Measurements from ENCODE around the gene CD200R1L.
A peak's percentile ranks its signal among the peaks of the same experiment; 100 is the strongest.
"Not testable (repeated sequence)": the region's sequence is repeated elsewhere in the genome, so short reads cannot be mapped to it uniquely, and the experiment has no call there.

The CD200R1L gene

DNA sequence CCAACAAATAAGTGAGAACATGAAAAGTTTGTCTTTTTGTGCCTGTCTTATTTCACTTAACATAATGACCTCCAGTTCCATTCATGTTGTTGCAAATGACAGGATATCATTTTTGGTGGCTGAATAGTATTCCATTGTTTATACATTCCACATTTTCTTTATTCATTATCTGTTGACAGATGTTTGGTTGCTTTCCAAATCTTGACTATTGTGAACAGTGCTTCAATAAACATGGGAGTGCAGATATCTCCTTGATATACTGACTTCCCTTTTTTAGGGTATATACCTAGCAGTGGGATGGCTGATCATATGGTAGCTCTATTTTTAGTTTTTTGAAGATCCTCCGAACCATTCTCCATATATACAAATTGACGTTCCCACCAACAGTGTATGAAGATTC, 19.1 kb upstream of the CD200R1L start:
- Histone ChIP-seq H3K27me3 (no peaks in the 10 kb centered on the region), H3K27ac (no peak overlapping the region), H3K36me3 (no peaks in the 10 kb centered on the region), H4K20me1 (no peaks in the 10 kb centered on the region), H3K4me2 (no peak overlapping the region), H3K9ac (no peak overlapping the region), H3K4me1 (no peaks in the 10 kb centered on the region), H3K4me3 (no peak overlapping the region), H3K9me3 (peaks cover 14% of the 10 kb centered on the region)
- no peak for TF ChIP-seq Cebpa-rat (IDR thresholded peaks at IDR 0.05)

GRCh38 chr3:112860898-112861297, 14.2 kb upstream of the CD200R1L start:
- TF ChIP-seq Cebpa-rat (IDR thresholded peaks at IDR 0.05), result no peak
- H4K20me1 ChIP-seq, result no peaks in the 10 kb centered on the region
- no peak overlapping the region for H3K27ac ChIP-seq
- H3K9ac ChIP-seq, result no peak overlapping the region
- H3K27me3 ChIP-seq, result no peaks in the 10 kb centered on the region
- H3K4me1 ChIP-seq, result peaks cover 12% of the 10 kb centered on the region
- no peaks in the 10 kb centered on the region for H3K36me3 ChIP-seq
- no peak overlapping the region for H3K4me3 ChIP-seq
- no peak overlapping the region for H3K4me2 ChIP-seq
- peaks cover 10% of the 10 kb centered on the region; the same call in 1 of the 2 replicates for H3K9me3 ChIP-seq

GRCh38 chr3:112858410-112859069, 11.9 kb upstream of the CD200R1L start:
- Histone ChIP-seq H3K36me3 (no peaks in the 10 kb centered on the region), H3K4me1 (peaks cover 15% of the 10 kb centered on the region), H3K9ac (no peak overlapping the region), H3K4me3 (no peak overlapping the region), H3K27ac (no peak overlapping the region), H3K9me3 (peaks cover 10% of the 10 kb centered on the region; the same call in 1 of the 2 replicates), H4K20me1 (no peaks in the 10 kb centered on the region), H3K27me3 (no peaks in the 10 kb centered on the region), H3K4me2 (no peak overlapping the region)
- no peak for TF ChIP-seq Cebpa-rat (IDR thresholded peaks at IDR 0.05)

DNA sequence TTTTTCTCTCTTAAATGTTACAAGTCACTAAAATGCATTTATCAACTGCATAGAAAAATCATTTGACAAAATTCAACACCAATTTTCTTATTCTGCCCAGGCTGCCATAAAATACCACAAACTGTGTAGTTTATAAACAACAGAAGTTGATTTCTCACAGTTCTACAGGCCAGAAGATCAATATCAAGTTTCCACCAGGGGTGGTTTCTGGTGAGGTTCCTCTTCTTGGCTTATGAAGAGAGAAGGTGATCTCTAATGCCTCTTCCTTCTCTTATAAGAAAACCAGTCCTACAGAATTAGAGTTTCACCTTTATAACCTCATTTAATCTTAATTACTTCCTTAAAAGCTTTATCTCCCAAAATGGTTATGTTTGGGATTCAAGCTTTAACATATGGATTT, 10.9 kb upstream of the CD200R1L start:
- Histone ChIP-seq H3K9ac (no peak overlapping the region), H3K4me1 (peaks cover 15% of the 10 kb centered on the region), H3K4me2 (no peak overlapping the region), H3K36me3 (no peaks in the 10 kb centered on the region), H3K4me3 (no peak overlapping the region), H3K9me3 (peaks cover 21% of the 10 kb centered on the region; the same call in 1 of the 2 replicates), H3K27me3 (no peaks in the 10 kb centered on the region), H3K27ac (no peak overlapping the region), H4K20me1 (no peaks in the 10 kb centered on the region)
- TF ChIP-seq Cebpa-rat (IDR thresholded peaks at IDR 0.05), result no peak

GRCh38 chr3:112856537-112856936, 9.9 kb upstream of the CD200R1L start:
- no peak overlapping the region for H3K27ac ChIP-seq
- peaks cover 30% of the 10 kb centered on the region for H3K9me3 ChIP-seq
- no peaks in the 10 kb centered on the region for H4K20me1 ChIP-seq
- peaks cover 15% of the 10 kb centered on the region for H3K4me1 ChIP-seq
- TF ChIP-seq Cebpa-rat (IDR thresholded peaks at IDR 0.05), result no peak
- H3K9ac ChIP-seq, result no peak overlapping the region
- H3K4me2 ChIP-seq, result peak overlapping the region; percentile 46
- H3K4me3 ChIP-seq, result no peak overlapping the region
- no peaks in the 10 kb centered on the region for H3K27me3 ChIP-seq
- H3K36me3 ChIP-seq, result no peaks in the 10 kb centered on the region

DNA sequence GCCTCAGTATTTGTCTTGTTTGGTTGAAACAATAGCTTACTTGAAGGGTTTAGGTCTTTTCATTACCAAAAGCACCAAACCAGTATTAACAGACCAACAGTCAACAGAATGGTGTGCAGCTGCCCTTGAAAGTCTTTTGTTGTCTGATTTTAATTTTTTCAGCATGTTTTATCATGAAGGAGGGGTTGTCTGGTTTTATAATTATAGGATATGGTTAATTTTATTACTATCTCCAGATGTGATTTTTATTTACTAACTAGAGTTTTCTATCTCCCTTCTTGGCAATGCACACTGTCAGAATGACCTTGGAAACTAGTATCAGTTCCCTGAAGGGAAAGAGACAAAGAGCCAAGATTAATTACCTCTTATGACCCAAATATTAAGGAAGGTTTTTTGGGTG, 9.2 kb upstream of the CD200R1L start:
- H3K27ac ChIP-seq, result no peak overlapping the region
- peaks cover 36% of the 10 kb centered on the region for H3K9me3 ChIP-seq
- peaks cover 15% of the 10 kb centered on the region for H3K4me1 ChIP-seq
- no peaks in the 10 kb centered on the region for H4K20me1 ChIP-seq
- H3K4me2 ChIP-seq, result peak overlapping the region; percentile 46
- no peak for TF ChIP-seq Cebpa-rat (IDR thresholded peaks at IDR 0.05)
- H3K4me3 ChIP-seq, result no peak overlapping the region
- no peak overlapping the region for H3K9ac ChIP-seq
- H3K27me3 ChIP-seq, result no peaks in the 10 kb centered on the region
- H3K36me3 ChIP-seq, result no peaks in the 10 kb centered on the region

DNA sequence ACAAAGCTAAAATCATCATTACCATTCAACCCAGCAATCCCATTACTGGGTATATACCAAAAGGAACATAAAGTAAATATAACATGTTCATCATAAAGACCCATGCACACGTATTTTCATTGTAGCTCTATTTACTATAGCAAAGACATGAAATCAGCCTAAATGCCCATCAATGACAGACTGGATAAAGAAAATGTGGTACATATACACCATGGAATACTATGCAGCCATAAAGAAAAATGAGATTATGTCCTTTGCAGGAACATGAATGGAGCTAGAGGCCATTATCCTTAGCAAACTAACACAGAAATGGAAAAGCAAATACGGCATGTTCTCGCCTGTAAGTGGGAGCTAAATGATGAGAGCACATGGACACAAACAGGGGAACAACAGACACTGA, 8.4 kb upstream of the CD200R1L start:
- not testable (repeated sequence) for H3K9ac ChIP-seq, H3K36me3 ChIP-seq, H3K4me3 ChIP-seq, H3K27me3 ChIP-seq, H3K27ac ChIP-seq, H4K20me1 ChIP-seq, H3K4me2 ChIP-seq
- peaks cover 44% of the 10 kb centered on the region for H3K9me3 ChIP-seq
- peaks cover 15% of the 10 kb centered on the region for H3K4me1 ChIP-seq

DNA sequence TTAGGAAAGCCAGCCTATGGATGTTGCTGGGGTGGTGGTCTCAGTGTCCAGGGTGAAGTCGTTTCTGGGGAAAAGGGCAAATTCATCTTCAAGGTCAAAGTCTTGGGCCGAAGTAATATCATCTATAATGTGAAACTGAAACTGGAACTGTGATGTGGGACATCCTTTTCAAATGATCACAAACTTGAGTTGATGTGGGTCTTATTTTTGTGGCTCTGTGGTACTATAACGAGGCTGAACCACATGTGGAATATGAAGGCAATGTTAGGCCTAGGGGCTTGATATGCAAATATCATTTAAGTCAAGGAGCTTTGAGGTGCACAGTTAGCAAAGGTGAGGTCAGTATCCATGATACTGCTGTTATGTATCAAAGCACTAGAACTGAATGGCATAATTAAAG, 1.5 kb upstream of the CD200R1L start:
- no peaks in the 10 kb centered on the region for H3K36me3 ChIP-seq
- no peak overlapping the region for H3K4me3 ChIP-seq
- TF ChIP-seq Cebpa-rat (IDR thresholded peaks at IDR 0.05), result no peak
- 0 out of 2 replicates have a peak overlapping the region, but pooled peaks have one; percentile 5 for H3K27ac ChIP-seq
- H3K4me1 ChIP-seq, result peaks cover 20% of the 10 kb centered on the region
- H3K4me2 ChIP-seq, result peak overlapping the region; percentile 51
- H3K9ac ChIP-seq, result no peak overlapping the region
- H4K20me1 ChIP-seq, result no peaks in the 10 kb centered on the region
- H3K27me3 ChIP-seq, result no peaks in the 10 kb centered on the region
- H3K9me3 ChIP-seq, result peaks cover 55% of the 10 kb centered on the region

GRCh38 chr3:112847692-112848091, 1.0 kb upstream of the CD200R1L start:
- Histone ChIP-seq H3K27ac (0 out of 2 replicates have a peak overlapping the region, but pooled peaks have one; percentile 5), H3K36me3 (no peaks in the 10 kb centered on the region), H3K4me3 (no peak overlapping the region), H4K20me1 (no peaks in the 10 kb centered on the region), H3K9me3 (peaks cover 55% of the 10 kb centered on the region), H3K4me2 (peak overlapping the region; percentile 51), H3K9ac (no peak overlapping the region), H3K4me1 (peaks cover 20% of the 10 kb centered on the region), H3K27me3 (no peaks in the 10 kb centered on the region)
- no peak for TF ChIP-seq Cebpa-rat (IDR thresholded peaks at IDR 0.05)

DNA sequence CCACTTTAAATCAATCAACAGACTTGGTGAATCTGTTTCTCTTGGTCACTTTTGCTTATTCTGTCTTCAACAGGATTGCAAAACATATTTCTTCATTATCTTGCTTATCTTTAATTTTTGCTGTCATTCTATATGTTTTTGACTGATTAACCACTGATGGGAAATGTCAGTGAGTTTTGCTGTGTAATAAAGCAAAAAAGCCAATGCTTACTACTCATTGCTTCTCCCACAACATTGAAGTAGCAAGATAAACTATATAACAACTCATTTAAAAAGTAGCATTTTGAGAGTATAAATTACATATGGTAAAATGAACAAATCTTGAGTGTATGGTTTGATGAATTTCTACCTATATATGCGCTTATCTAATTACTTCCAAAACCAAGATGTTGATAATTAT, 892 bp downstream of the CD200R1L start:
- TF ChIP-seq Cebpa-rat (IDR thresholded peaks at IDR 0.05), result no peak
- Histone ChIP-seq H3K27me3 (no peaks in the 10 kb centered on the region), H3K9me3 (peaks cover 55% of the 10 kb centered on the region), H3K9ac (no peak overlapping the region), H3K4me3 (no peak overlapping the region), H3K27ac (no peak overlapping the region), H3K36me3 (no peaks in the 10 kb centered on the region), H3K4me1 (peaks cover 20% of the 10 kb centered on the region), H4K20me1 (no peaks in the 10 kb centered on the region), H3K4me2 (no peak overlapping the region)

- no peak for TF ChIP-seq Cebpa-rat (IDR thresholded peaks at IDR 0.05)
- H3K4me3 ChIP-seq, result no peak overlapping the region
- H3K36me3 ChIP-seq, result no peaks in the 10 kb centered on the region
- no peaks in the 10 kb centered on the region for H3K4me1 ChIP-seq
- no peaks in the 10 kb centered on the region for H3K9me3 ChIP-seq
- H3K27me3 ChIP-seq, result no peaks in the 10 kb centered on the region
- no peak overlapping the region for H3K4me2 ChIP-seq
- no peak overlapping the region for H3K27ac ChIP-seq
- no peaks in the 10 kb centered on the region for H4K20me1 ChIP-seq
- H3K9ac ChIP-seq, result no peak overlapping the region
Measured at GRCh38 chr3:112829046-112829445, 17.6 kb downstream of the CD200R1L start.

Data from BLaER1 (cell line).